C4-2B (cell line): ENCODE measurements around the gene ABCD3.

Experiments
- ZFX ChIP-seq: fragments of 450-650 bp; IDR thresholded peaks from 2 replicates; pipeline ENCODE4 v1.6.1; 2017
- TF ChIP-seq, protein P1 (sequence below): fragments of 450-650 bp; conservative IDR thresholded peaks from 2 replicates; pipeline ENCODE4 v1.5.1; 2017; ENCODE audit warnings: mild to moderate bottlenecking

DNA sequence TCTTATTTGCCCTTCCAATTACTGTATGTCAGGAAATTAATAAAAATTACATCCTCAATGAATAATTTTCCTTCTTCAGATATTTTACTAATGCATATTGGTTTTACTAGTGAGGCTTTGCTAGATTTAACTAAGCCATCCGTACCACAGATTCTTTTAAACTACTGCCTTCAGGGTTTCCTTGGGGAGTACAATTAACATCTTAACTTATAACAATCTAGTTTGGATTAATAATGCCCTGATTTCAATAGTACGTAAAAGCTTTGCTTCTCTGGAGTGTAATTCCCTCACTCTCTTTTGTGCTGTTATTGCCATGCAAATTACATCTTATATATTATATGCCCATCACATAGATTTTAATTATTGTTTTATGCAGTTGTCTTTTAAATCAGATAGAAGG lies 147.7 kb downstream of the ABCD3 start:
- TF ChIP-seq, protein P1, sequence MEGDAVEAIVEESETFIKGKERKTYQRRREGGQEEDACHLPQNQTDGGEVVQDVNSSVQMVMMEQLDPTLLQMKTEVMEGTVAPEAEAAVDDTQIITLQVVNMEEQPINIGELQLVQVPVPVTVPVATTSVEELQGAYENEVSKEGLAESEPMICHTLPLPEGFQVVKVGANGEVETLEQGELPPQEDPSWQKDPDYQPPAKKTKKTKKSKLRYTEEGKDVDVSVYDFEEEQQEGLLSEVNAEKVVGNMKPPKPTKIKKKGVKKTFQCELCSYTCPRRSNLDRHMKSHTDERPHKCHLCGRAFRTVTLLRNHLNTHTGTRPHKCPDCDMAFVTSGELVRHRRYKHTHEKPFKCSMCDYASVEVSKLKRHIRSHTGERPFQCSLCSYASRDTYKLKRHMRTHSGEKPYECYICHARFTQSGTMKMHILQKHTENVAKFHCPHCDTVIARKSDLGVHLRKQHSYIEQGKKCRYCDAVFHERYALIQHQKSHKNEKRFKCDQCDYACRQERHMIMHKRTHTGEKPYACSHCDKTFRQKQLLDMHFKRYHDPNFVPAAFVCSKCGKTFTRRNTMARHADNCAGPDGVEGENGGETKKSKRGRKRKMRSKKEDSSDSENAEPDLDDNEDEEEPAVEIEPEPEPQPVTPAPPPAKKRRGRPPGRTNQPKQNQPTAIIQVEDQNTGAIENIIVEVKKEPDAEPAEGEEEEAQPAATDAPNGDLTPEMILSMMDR: no peak
- no peak for TF ChIP-seq ZFX
